Esophagus squamous epithelium (tissue), 4 donors: Measurements from ENCODE around the gene CHN2.

ENCODE experiments used
- CTCF ChIP-seq, 6 experiments: fragments of 450-650 bp in 4 of 6; fragments of 200-600 bp in 2 of 6; sonication (generic) in 2 of 6; IDR thresholded peaks; one replicate each; pipeline ENCODE4 v1.5.1; 2016 to 2019; ENCODE audit warnings: antibody characterized with exemption in 6 of 6, mild to moderate bottlenecking in 4 of 6, moderate library complexity in 4 of 6
- POLR2A ChIP-seq, 4 donors: fragments of 450-650 bp; IDR thresholded peaks; one replicate each; pipeline ENCODE4 v1.6.1; 2017; ENCODE audit warnings: antibody characterized with exemption in 4 of 4, mild to moderate bottlenecking in 4 of 4, moderate library complexity in 3 of 4

- TF ChIP-seq POLR2A (IDR thresholded peaks at IDR 0.05) (no peak), CTCF (IDR thresholded peaks at IDR 0.05) (no peak)
Measured at GRCh38 chr7:29362380-29362779, 167.8 kb downstream of the CHN2 start.
